NCI-H510A treated with DMSO at 0.1 percent for 48 hours (cell line): ENCODE results near the gene FIGNL2.
"Not testable (repeated sequence)": the region's sequence is repeated elsewhere in the genome, so short reads cannot be mapped to it uniquely, and the experiment has no call there.

Experiments used
- DNase-seq: peaks from one replicate; lab custom pipeline; 2025; lab: John Stamatoyannopoulos, UW

The FIGNL2 gene

DNA sequence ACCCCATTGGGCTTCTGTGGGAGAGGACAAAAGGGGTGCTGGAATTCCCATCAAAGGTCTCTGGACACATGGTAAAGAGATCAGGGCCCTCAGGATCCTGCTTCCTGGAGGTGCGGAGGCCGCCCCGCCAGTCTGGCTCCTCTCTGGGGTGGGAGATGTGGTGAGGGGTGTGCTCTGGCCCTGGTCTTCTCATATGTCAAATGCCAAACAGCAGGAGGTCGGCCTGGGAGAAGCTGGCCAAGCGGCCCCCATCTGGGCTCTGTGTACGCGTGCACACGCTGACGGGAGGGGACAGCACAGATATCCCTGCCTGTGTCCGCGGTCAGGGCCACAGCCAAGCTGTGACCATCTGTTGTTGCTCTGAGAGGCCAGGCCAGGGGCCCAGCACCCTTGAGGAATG lies 14.1 kb downstream of the FIGNL2 start:
- no peak for DNase-seq

DNA sequence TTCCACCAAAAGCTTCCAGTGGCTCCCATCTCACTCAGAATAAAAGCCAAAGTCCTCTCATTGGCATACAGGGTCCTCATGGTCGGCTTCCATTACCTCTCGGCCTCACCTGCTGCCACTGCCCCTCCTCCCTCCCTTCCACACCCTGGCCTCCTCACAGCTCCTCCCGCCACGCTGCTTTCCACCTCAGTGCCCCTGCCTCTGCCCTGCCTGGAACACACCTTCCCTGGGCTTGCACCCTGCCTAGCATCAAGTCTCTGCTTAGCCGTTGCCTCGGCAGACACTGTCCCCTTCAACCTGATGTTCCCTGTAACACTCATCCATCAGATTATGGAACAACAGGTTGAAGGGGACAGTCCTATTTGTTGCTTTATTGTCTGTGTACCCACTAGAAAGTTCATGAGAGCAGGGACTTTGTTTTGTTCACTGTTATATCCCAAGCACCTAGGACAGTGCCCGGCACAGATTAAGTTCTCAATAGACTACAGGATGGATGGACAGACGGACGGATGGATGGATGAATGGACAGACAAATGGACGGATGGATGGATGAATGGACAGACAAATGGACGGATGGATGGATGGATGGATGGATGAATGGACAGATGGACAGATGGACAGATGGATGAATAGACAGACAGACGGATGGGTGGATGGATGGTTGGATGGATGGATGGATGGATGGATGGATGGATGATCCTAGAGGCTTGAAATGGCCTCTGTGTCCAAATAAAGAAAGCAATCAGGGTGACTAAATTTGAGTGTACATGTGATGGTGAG lies 14.9 kb downstream of the FIGNL2 start:
- DNase-seq: peak; percentile 14

DNA sequence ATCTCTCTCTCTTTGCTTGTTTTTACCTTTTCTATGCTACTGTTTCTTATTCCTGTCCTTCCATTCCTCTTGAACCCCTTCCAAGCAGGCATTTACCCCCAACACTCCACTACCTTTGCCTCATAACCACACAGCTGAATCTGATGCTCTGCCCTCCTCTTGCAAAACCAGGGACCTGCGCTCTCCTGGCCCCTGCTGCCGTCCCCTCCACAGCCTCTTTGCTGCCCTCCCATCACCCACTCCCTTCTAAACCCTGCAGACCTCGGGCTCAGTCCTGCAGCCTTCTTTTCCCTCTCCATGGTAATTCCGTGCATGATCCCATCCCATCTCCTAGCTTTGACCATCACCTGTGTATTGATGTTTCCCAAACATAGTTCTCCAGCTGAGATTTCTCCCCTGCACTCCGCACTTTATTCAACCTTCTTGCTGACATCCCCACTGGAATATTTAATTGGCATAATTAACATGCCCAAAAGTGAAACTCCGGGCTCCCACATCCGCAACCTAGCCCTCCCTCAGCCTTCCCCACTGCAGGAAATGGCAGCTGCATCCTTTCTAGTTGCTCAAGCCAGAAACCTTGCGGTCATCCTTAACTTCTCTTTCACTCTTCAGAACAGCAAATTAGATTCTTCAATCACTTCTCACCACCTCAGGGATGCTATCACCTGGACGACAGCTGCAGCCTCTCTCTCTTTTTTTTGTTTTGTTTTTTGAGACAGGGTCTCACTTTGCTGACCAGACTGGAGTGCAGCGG lies 16.0 kb downstream of the FIGNL2 start:
- DNase-seq: no peak

DNA sequence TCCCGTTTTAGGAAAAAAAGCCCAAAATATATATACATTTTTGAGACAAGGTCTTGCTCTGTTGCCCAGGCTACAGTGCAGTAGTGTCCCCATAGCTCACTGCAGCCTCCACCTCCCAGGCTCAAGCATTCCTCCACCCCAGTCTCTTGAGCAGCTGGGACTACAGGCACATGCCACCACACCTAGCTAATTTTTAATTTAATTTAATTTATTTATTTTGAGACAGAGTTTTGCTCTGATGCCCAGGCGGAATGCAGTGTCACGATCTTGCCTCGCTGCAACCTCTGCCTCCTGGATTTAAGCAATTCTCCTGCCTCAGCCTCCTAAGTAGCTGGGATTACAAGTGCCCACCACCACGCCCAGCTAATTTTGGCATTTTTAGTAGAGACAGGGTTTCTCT lies 16.7 kb downstream of the FIGNL2 start:
- DNase-seq: not testable (repeated sequence)

DNA sequence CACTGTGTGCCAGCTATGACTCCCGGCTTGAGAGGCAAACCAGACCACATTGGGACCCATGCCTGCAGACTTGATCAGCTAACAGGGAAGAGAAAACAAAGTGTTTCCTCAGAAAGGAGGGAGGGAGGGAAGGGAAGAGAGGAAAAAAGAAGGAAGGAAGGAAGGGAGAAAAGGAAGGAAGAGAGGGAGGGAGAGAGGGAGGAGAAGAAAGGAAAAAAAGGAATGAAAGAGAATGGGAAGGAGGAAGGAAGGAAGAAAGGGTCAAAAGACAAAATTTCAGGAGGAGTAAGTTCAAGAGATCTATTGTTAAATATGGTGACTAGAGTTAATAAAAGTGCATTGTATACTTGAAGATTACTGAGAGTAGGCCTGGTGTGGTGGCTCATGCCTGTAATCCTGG lies 18.9 kb downstream of the FIGNL2 start:
- no peak for DNase-seq

DNA sequence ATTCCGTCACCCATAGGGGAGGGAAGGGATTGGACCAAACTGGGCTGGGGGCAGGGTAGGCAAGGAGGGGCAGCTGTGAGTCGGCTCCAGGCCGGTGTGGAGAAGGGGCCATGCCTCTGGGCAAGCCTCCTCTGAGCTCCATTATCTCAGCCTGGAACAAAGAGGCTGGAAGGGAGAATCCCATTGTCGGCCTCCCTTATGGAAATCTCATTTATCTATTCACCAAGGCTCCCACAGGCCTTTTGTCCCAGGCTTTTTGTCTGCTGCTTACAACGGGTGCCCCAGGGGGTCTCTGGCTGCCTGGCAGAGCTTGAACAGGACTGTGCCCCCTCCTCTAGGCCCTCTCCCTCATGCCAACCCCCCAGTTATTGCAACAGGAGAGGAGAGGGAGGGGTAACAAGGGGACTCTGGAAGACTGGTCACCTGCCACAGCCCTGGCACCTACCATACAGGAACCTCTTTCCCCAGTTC lies 19.5 kb downstream of the FIGNL2 start:
- DNase-seq: no peak

DNA sequence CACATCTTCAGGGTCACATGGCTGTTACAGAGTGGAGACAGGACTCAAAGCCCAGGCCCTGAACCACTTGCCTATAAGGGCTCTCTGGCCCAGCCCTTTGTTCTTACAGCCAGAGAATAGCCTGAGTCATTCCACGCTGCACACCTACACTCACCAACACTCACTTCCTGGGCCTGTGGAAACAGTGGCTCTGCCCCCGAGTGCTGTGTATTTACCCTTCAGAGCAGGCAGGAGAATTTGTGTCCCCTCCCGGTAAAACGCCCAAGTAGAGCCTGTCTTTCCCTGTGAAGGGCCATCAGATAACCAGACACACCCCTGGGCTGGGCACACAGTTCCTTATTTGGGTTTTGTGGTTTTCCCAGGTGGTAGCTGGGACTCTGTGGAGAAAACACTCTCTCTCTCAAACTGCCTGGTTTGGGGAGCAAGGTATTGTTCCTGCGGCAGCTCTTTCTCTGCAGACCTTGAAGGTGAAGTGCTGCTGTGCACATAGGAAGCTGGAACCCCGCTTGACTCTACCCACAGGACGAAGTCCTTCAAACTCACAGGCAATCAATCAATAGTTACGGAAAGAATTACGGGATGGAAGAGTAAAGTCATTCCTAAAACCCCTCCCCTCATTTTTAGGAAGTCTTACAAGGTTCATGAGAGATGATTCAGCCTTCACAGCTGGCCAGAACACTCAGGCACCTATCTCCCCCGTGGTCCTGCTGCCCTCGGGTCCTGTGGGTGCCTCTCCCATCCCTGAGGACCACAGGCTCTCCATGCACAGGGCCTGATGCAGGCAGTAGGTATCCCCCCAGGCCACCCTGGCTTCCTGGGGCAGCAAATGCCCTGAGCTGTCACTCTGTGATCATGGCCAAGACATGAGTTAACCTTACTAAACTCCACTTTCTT lies 20.3 kb downstream of the FIGNL2 start:
- DNase-seq: peak; percentile 26

DNA sequence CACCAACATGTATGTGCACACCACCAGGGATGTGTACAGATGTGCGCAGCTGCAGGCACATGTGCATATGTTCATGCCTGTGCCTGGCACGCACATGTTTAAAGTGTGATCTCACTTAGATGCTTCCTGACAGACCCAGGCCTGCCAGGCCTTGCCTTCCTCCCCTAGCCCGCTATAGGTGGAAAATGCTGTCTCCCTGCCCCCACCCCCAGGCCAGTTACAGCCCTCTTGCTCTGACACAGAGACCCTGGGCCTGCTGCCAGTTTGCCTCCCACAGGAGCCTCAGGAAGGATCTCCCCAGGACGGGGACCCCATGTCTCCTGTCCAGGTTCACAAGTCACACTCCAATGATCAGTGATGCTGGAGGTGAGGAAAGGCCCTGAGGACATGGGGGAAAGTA lies 21.6 kb downstream of the FIGNL2 start:
- DNase-seq: no peak

DNA sequence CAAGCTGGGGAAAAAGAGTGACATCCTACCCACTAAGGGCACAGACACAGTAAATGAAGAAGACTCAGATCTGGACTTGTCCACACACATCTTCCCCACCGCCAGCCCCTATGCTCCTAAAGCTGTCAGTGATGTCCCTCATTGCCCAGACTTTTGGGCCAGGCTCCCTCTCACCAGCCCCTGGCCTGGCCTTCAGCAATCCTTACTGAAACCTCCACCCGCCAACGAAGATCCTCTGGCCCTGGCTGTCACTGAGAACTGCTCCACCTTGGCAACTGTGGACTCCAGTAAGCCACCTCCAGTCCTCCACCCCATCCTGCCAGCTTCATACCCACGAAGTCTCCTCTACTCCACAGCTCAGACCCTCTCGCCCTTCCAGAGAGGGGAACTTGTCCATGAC lies 23.3 kb downstream of the FIGNL2 start:
- DNase-seq: no peak

DNA sequence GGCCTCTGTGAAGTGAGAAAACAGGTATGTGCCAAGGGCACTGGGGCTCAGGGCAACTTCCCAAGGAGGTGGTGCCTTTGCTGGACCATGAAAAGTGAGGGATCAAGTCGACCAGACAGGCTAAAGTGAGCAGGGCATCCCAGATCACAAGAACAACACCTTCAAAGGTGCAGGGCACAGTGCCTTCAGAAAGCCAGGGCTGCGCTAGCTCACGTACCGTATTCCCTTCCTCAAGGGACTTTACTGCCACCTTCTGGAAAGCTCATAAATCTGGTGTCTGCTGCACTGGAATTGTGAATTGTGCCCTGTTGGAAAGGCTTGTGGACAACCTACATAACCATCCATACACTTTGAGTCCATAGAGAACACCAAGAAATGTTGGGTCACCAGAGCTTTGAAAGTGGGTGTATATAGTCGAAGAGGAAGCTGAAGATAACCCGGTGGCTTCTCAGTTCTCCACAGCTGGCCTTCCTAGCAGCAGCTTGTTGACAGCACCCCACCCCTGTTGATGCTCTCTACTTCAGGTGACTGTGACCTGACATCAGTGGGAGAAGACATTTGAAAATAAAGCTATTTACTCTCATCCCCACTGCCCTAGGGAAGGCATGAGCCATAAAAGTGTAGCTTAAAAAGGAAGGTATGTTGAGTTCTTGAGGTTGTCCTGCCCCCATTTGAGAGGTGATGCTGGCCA lies 24.5 kb downstream of the FIGNL2 start:
- peak; percentile 73 for DNase-seq

DNA sequence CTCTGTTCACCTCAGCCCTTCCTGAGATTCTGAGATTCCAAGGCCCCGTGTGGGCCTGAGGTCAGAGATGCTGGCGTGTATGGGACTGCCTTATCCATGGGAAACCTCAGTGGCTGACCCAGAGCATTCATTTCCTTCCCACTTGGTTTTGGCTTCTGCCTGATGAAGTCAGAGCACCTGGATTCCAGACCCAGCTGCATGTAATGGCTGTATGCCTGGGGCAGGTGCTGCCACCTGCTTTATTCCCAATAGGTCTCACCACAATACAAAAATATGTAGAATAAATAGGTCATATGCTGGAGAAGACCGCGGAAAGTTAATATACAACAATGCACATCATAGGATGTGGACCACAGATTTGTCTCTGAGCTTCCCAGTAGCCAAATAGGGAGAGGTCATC lies 25.6 kb downstream of the FIGNL2 start:
- DNase-seq: peak; percentile 10

DNA sequence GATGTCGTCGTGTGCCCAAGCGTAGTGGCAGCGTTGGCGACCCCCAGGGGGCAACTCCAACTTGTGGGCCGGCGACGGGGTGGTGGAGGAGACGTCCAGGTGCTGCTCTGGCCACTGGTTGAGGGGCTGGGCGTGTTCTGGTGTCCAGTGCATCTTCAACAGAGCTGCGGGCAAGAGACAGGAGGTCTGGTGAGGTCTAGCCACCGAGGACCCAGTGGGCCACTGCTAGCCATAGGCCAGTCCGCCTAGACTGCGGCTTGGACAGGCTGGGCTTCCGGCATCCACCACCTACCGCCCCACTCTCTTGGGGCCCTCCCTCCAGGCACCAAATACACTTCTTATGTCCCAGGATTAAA lies 26.3 kb downstream of the FIGNL2 start:
- no peak for DNase-seq

DNA sequence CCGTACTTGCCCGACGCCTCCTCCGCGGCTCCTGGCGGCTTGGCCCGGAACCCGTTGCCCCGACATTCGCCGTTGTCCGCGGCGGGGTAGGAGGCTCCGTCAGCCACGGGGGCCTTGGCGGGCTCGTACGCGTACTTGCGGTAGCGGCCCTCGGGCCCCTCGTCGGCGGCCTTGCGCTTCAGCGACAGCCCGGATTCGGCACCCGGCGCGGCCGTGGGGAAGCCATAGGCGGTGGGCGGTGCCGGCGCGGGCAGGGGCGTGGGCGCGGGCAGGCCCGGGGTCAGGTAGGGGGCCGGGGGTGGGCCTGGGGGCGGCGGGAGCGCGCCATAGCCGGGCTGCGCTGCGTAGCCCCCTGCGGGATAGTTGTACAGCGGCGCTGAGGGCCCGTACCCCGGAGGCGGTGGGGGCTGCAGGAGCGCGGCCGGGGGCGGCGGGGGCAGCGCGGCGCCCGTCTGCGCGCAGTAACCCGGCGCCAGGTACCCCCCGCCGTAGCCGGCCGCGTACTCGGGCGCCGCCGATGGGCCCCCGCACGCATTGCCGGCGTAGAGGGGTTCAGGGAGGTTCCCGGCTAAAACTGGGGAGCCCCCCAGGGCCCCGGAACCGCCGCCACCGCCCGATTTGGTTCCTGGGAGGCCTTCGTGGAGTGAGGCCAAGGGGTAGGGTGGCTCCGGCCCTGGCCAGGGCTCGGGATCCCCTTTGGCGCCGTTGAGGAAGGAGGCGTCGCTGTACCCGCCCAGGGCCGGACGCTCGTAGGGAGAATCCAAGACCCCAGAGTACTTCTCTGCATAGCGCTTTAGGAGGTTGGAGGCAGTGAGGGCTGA lies 26.9 kb downstream of the FIGNL2 start:
- DNase-seq: no peak

DNA sequence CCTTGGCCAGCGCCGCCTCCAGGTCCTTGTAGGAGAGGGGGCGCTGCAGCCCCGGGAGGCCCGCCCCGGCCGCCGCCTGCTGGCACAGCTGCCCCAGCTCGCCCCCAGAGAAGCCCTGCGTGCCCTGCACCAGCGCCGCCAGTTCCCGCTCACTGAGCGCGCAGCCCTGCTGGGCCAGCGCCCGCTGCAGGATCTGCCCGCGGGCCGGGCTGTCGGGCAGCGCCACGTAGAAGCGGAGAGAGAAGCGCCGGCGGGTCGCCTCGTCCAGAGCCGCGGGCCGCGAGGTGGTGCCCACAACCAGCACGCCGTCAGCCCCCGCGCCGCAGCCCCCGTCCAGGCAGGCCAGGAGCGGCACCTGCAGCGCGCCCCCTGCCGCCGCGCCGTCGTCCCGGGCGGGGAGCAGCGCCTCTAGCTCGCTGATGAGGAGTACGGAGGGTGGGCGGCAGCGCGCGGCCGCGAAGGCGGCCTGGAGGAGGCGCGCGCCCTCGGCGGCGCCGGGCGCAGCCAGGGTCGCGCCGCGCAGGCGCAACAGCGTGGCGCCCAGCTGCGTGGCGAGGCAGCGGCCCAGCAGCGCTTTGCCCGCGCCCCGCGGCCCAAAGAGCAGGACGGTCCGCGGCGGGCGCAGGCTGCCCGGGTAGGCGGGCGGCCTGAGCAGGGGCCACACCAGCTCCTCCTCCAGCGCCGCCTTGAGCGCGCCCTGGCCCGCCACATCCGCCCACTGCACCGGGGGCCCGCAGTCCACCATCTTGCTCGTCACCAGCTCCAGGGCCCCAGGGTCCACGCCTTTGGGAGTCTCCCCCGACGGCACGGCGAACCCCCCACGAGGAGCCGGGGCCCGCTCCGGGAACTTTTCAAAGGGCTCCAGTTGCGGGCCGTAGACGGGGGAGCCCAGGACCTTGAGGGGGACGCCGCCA lies 27.7 kb downstream of the FIGNL2 start:
- DNase-seq: peak; percentile 73

DNA sequence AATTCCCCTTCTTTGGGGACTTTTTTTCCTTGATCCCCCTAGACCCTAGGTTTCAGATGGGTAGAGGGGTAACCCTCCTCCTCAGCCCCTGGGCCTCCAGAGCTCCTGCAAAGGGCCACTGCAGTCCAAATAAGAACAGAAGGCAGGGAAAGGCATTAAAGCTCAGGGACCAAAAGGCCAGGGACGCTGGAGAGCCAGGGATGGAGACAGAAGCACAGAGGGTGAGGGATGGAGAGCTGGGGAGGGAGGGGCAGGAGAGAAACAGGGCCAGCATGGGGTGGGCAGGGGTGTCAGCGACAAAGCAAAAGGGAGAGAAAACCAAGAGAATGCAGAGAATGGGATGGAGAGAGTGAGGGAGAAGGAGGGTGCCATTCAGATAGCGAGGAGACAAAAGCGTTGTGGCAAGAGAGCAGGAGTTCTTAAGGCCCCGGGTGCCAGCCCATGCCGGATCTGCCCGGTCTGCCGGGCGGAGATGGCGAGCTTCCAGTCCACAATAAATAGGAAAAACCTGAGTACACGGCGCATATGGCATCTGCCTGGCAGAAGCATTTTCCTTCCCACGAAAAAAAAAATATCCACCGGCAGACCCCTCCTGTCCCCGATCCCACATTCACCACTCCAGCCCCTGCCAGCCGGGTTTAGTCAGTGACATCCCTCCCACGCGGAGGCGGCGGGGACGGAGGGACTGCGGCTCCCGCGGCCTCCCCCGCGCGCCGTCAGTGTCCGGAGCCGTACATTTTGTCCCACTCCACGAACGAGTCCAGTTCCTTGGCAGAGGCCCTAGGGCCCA lies 28.6 kb downstream of the FIGNL2 start:
- peak; percentile 28 for DNase-seq

DNA sequence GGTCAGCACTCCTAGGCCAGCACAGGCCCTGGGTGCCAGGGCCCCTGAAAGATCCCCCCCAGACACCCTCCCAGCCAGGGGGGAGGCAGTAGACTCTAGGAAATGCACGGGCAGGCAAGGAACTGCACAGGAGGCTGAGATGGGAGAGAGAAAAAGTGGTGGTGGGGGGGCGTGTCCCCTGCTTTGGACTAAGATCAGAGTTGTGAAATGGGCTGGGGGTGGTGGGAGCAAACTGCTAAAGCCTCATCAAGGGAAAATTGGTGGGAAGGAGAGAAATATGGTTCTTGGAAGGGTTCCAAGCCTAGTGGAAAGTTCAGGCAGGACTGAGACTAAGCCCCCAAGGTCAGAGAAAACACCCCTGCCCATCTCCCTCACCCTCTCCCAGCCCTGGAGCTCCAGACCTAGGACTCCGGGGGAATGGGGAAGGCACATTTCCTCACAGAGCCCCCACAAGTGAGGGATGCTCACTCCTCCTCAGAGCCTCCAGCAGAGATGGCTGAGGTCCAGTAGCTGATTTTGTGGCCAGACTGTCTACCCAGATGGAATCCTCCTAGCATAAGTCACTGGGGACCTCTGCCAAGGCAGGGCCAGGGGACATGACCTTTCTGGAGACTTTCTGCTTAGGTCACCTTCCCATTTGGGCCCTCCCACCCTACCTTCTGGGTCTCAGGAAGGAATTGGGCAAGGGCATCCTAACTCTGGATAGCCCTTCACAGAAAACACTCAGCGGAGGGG lies 29.8 kb downstream of the FIGNL2 start:
- no peak for DNase-seq

DNA sequence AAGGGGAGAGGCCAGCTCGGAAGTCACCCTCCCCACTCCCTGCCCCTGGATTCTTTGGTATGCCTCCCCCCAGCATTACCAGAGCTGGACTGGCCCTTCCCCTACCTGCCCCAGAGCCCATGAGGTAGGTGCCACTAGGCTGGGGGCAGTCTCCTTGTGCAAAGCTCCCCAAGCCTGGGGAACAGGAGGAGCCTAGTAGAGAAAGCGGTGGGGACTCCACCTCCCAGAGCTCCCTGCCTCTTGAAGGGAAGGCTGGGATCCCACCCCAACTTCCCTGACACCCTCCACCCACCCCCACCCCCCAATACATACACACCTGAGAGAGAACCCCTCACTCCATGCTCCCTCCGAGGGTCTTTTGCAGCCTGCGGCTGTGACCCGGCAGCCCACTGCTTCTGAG lies 30.4 kb downstream of the FIGNL2 start:
- no peak for DNase-seq
